A673 (cell line): ENCODE results near the gene GLI2. TPM values are rescaled to one million over a fixed set of nuclear protein-coding genes. Genes with fewer than 3 reads are reported as not detected.

Source experiments
- BruUV-seq: library from RNA; stranded (reverse); fragments of 400-500 nt; replicated peaks from 2 replicates; lab custom pipeline; 2021; lab: Mats Ljungman, UMichigan
- CTCF ChIA-PET: fragments of 300-600 bp; sonication (Branson Sonifier 250); formaldehyde crosslinking; loops from one replicate; lab custom pipeline; 2022; ENCODE audit warnings: antibody characterized with exemption; lab: Charles Lee
- POLR2A ChIA-PET: fragments of 300-600 bp; sonication (Branson Sonifier 250); formaldehyde crosslinking; loops from one replicate; lab custom pipeline; 2022; ENCODE audit warnings: antibody characterized with exemption; ENCODE audit not compliant: low non-redundant PET; lab: Charles Lee
- DNase-seq: peaks from one replicate; pipeline ENCODE4 v3.0.0-alpha.2; 2015; ENCODE audit warnings: low spot score
- H3K27ac ChIP-seq: fragments of 200-600 bp; sonication (generic); 2 replicates; pipeline ENCODE4 v1.5.1; 2016; ENCODE audit warnings: mixed run types, low read depth, mild to moderate bottlenecking, mixed read lengths, antibody characterized with exemption, low read length; ENCODE audit not compliant: poor library complexity, severe bottlenecking
- H3K27me3 ChIP-seq: fragments of 200-600 bp; sonication (generic); replicated peaks from 2 replicates; pipeline ENCODE4 v1.6.1; 2017; ENCODE audit warnings: mixed run types, low read depth, mild to moderate bottlenecking, mixed read lengths, antibody characterized with exemption, low read length; ENCODE audit not compliant: insufficient read depth, poor library complexity
- H3K36me3 ChIP-seq: fragments of 200-600 bp; sonication (generic); 2 replicates; pipeline ENCODE4 v1.6.1; 2016; ENCODE audit warnings: mixed run types, mild to moderate bottlenecking, mixed read lengths, antibody characterized with exemption, low read length; ENCODE audit not compliant: insufficient read depth, poor library complexity, severe bottlenecking
- H3K4me1 ChIP-seq: fragments of 200-600 bp; sonication (generic); 2 replicates; pipeline ENCODE4 v1.6.1; 2017; ENCODE audit warnings: mixed run types, mild to moderate bottlenecking, mixed read lengths, antibody characterized with exemption, low read length; ENCODE audit not compliant: insufficient read depth, poor library complexity, severe bottlenecking
- H3K4me3 ChIP-seq: fragments of 200-600 bp; sonication (generic); 2 replicates; pipeline ENCODE4 v1.5.1; 2016; ENCODE audit warnings: low read depth, mixed run types, mild to moderate bottlenecking, mixed read lengths, low read length; ENCODE audit not compliant: poor library complexity, severe bottlenecking
- H3K9me3 ChIP-seq: fragments of 200-600 bp; sonication (generic); 2 replicates; pipeline ENCODE4 v1.6.1; 2016; ENCODE audit warnings: mixed run types, low read depth, mild to moderate bottlenecking, mixed read lengths, antibody characterized with exemption, low read length; ENCODE audit not compliant: poor library complexity, severe bottlenecking
- CTCF ChIP-seq: fragments of 300-800, 200-600 bp; sonication (generic); conservative IDR thresholded peaks from 2 replicates; pipeline ENCODE4 v1.5.1; 2017; ENCODE audit warnings: low read depth, mild to moderate bottlenecking, antibody characterized with exemption, low read length, moderate library complexity, mixed read lengths
- EZH2 ChIP-seq: fragments of 200-600 bp; sonication (generic); IDR thresholded peaks from 2 replicates; pipeline ENCODE4 v1.6.1; 2017; ENCODE audit warnings: borderline replicate concordance, low read depth, mild to moderate bottlenecking, mixed read lengths, antibody characterized with exemption, low read length; ENCODE audit not compliant: poor library complexity, severe bottlenecking
- intact Hi-C: fragments of 100-400 bp; cut with micrococcal nuclease; formaldehyde crosslinking; loops from one replicate; pipeline ENCODE4 v1.10.0; 2022; ENCODE audit not compliant: unreplicated experiment
- total RNA-seq: library from RNA; stranded (reverse); gene quantifications from 2 replicates; pipeline ENCODE4 v1.2.3, GENCODE V29; 2021

GLI2 gene
- total RNA-seq, 1 experiment from 2014 or later: 8.1 TPM

GRCh38 chr2:120737340-120738101 is 1.9 kb downstream of the GLI2 start:
- Histone ChIP-seq H3K27ac (peak overlapping the region; percentile 80), H3K4me1 (peaks cover 45% of the 10 kb centered on the region), H3K27me3 (no peaks in the 10 kb centered on the region), H3K4me3 (peak overlapping the region; percentile 70), H3K9me3 (no peaks in the 10 kb centered on the region), H3K36me3 (no peaks in the 10 kb centered on the region)
- intact Hi-C loops: loop anchor here (10.0 kb wide), 1 partner anchor 197 kb away; no protein-coding TSS in a partner anchor
- TSS peak; percentile 40 for BruUV-seq
- POLR2A ChIA-PET: no interaction called here
- DNase-seq: peak; percentile 34
- CTCF ChIA-PET: interaction anchor here (0.6 kb wide), 1 partner anchor 338 kb away, joined by 4 read pairs; no protein-coding TSS in a partner anchor
- TF ChIP-seq CTCF (no peak), EZH2 (no peak)

GRCh38 chr2:120738117-120738516 is 2.4 kb downstream of the GLI2 start:
- no peaks in the 10 kb centered on the region for H3K9me3 ChIP-seq
- no peak for DNase-seq
- no peaks in the 10 kb centered on the region for H3K36me3 ChIP-seq
- CTCF ChIA-PET: no interaction called here
- intact Hi-C loops: loop anchor here (10.0 kb wide), 1 partner anchor 197 kb away; no protein-coding TSS in a partner anchor
- H3K4me1 ChIP-seq: peaks cover 45% of the 10 kb centered on the region
- H3K4me3 ChIP-seq: peak overlapping the region; percentile 70
- H3K27me3 ChIP-seq: no peaks in the 10 kb centered on the region
- BruUV-seq: no TSS peak
- POLR2A ChIA-PET: no interaction called here
- TF ChIP-seq CTCF: no peak
- no peak for TF ChIP-seq EZH2
- peak overlapping the region; percentile 80 for H3K27ac ChIP-seq

GRCh38 chr2:120738786-120739437 is 3.2 kb downstream of the GLI2 start:
- Histone ChIP-seq H3K36me3 (no peaks in the 10 kb centered on the region), H3K4me1 (peaks cover 45% of the 10 kb centered on the region), H3K27me3 (no peaks in the 10 kb centered on the region), H3K27ac (peak overlapping the region; percentile 54), H3K4me3 (no peak overlapping the region), H3K9me3 (no peaks in the 10 kb centered on the region)
- ChIA-PET POLR2A (no interaction called here), CTCF (no interaction called here)
- intact Hi-C loops: loop anchor here (10.0 kb wide), 1 partner anchor 196 kb away; no protein-coding TSS in a partner anchor
- no peak for TF ChIP-seq CTCF
- no peak for TF ChIP-seq EZH2
- BruUV-seq: no TSS peak
- DNase-seq: no peak
